Stimulated activated naive CD8-positive, alpha-beta T cell treated with anti-CD3 and anti-CD28 coated beads, Interleukin-15, Interleukin-2, amounts not matched to agents 100 U/mL and 50 U/mL, for 24 hours (primary cell): ENCODE results near the gene PCDH9.

Experiments
- ATAC-seq: fragments of 150-1000 bp; cut with Tn5 transposase; one replicate; pipeline ENCODE4 v1.10.0; 2021
- DNase-seq: peaks from one replicate; pipeline ENCODE4 v3.0.0; 2021

Gene PCDH9

GRCh38 chr13:66562054-66562453 lies 668.1 kb downstream of the PCDH9 start:
- ATAC-seq (no peak), DNase-seq (no peak)

GRCh38 chr13:66560991-66561390 lies 669.1 kb downstream of the PCDH9 start:
- ATAC-seq, result no peak
- no peak for DNase-seq

DNA sequence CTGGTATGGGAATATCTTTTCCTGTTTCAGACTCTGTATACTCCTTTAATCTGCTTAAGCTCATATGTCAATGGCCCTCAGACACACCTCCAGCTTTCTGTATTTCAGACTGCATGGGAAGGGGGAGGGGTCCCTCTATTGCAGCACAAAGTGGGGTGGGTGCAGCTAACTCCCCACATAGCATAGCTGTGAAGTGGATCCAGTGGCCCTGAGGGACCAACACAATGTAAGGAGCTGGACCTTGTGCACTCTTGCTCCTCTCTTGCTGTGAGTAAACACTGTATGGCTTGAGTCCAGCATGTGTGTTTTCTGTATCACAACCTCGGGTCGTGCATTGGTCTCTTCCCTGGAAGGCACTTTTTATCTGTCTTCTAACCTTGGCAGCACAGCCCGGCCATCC lies 669.9 kb downstream of the PCDH9 start:
- no peak for ATAC-seq

GRCh38 chr13:66559093-66559492 lies 671.0 kb downstream of the PCDH9 start:
- ATAC-seq, result no peak
- DNase-seq, result no peak

More for the DNA sequence above, 669.9 kb downstream of the PCDH9 start:
- DNase-seq, result no peak

DNA sequence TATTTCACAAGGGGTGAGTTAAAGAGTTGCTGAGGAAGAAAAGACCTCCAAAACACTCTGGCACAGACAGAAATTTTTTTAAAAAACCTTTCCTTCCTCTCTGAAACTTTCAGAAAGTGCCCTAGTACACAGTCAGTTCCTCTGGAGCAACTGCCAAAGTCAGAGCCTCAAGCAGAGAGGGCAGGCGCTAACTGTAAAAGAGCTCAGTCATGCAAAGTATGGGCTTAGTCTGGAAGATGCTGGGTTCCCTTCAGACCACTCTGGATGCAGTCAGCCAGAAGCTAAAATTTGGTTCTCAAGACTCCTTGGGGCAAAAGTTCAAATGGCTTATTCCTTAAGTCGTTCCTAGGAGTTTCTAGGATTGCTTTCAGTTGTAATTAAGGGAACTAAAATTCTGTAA lies 671.6 kb downstream of the PCDH9 start:
- peak; percentile 32 for ATAC-seq
- no peak for DNase-seq

- ATAC-seq, result no peak
- DNase-seq, result no peak
These were observed 672.8 kb downstream of the PCDH9 start for GRCh38 chr13:66557357-66557756.

DNA sequence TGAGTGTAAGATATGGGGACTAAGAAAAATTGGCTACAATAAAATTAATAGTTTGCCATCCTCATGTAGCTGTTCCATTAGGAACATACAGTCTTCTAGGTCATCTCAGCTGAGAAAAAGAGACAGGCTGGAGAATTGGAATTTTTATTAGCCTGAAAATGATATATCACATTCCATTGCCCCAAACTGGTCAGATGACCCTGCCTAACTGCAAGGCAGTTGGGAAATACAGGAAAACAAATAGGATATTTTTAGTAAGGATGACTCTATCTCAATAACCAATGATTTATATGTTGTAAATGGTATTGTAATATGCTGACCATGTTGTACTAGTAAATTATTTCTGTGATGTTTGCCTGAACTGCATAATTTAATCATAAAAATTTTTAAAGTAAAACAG lies 673.8 kb downstream of the PCDH9 start:
- ATAC-seq (no peak), DNase-seq (no peak)

DNA sequence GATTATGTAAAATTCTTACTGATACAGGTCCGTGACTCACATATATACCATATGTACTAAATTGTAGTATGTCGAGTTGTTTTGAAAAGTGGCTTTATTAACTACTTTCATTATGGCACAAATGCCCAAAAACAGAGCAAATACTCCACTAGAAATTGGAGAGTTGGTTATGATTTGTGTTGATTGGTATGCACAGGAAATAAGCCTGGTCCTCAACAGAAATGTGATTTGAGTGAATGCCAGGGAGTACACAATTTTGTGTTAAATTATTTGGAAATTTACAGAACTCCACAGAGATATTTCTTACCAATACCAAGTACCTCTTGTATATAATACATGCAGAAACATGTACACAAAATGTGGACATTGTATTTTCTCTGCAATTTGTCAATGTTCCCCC lies 676.7 kb downstream of the PCDH9 start:
- ATAC-seq, result no peak
- no peak for DNase-seq

GRCh38 chr13:66551128-66551527 lies 679.0 kb downstream of the PCDH9 start:
- ATAC-seq (no peak), DNase-seq (no peak)

- no peak for ATAC-seq
- no peak for DNase-seq
These were observed 682.5 kb downstream of the PCDH9 start for GRCh38 chr13:66547685-66548084.

GRCh38 chr13:66546534-66547379 lies 683.4 kb downstream of the PCDH9 start:
- ATAC-seq (no peak), DNase-seq (no peak)

GRCh38 chr13:66543780-66544179 lies 686.4 kb downstream of the PCDH9 start:
- ATAC-seq, result no peak
- no peak for DNase-seq

GRCh38 chr13:66537417-66537816 lies 692.7 kb downstream of the PCDH9 start:
- DNase-seq (no peak), ATAC-seq (no peak)

GRCh38 chr13:66536746-66537145 lies 693.4 kb downstream of the PCDH9 start:
- no peak for DNase-seq
- no peak for ATAC-seq

DNA sequence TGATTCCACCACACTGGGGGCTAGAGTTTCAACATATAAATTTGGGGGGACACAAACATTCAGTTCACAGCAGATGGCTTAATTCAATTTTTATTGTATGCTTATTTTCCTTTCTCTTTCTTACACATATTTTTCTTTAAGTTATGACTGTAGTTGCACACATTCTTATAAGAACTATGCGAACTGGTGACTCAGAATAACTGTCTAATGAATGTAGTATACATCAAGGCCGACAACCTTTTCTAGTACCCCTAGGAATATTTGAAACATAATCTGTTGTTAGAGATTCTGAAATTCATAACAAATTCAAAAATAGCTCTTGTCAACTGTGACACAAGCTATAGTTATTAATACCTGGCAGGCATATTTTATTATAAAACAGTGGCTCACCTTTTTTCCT lies 695.6 kb downstream of the PCDH9 start:
- no peak for DNase-seq

GRCh38 chr13:66532845-66533244 lies 697.3 kb downstream of the PCDH9 start:
- DNase-seq (no peak), ATAC-seq (no peak)

More for the DNA sequence above, 695.6 kb downstream of the PCDH9 start:
- no peak for ATAC-seq

DNA sequence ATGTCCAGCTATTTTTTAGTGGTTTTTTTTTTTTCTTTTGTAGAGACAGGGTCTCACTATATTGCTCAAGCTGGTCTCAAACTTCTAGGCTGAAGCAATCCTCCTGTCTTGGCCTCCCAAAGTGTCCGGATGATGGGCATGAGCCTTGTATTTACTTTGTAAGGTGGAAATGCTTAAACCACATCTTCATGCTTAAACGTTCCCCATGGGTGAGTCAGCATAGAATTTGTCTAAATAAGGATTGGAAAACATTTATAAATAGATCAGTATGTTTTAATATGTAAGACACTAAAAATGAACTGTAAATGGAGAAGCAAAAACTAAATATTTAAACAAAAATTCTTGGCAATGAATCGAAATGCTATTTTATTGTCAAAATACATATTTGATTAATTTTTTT lies 698.0 kb downstream of the PCDH9 start:
- ATAC-seq (no peak), DNase-seq (no peak)

GRCh38 chr13:66530686-66531085 lies 699.5 kb downstream of the PCDH9 start:
- no peak for DNase-seq
- no peak for ATAC-seq

- ATAC-seq (no peak), DNase-seq (no peak)
These were observed 700.0 kb downstream of the PCDH9 start for GRCh38 chr13:66530158-66530557.

- ATAC-seq (no peak), DNase-seq (no peak)
These were observed 701.1 kb downstream of the PCDH9 start for GRCh38 chr13:66528944-66529576.

GRCh38 chr13:66528180-66528579 lies 702.0 kb downstream of the PCDH9 start:
- no peak for ATAC-seq
- no peak for DNase-seq

DNA sequence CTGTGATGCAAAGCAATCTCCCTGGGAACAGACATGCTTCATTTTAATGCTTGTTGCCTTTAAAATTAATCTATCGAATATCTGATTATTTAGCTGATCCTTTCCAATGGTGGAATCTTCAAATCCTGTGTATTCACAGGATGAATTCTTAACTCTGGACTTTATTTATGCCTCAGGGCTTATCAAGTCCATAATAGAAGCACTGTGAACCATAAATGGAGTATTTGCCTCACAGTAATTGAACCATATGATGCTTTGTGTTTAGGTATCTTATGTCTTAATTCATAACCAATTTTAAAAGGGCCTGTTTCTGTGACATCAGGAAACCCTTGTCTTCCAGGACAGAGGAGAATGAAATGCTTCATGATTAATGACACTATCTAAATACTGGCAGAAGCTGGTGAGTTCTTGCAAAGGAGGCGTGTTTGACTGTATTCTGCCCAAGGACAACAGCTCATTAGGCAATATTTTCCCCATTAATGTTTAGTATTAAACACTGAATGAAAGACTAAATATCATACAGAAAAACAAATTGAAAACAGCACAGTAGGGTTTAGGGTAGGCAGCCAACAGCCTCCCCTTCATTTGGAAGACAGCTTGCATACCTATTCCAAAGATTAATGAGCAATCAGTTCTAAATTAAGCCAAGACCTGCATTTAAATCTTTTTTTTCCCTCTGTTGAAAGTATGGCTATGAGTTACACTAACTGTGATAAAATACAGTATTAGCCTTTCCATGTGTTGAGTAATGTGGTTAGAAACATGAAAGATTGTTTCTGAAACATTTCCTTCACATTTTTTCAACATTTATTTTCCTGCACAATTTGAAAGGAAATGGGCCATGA lies 709.4 kb downstream of the PCDH9 start:
- DNase-seq (no peak), ATAC-seq (no peak)

- DNase-seq (no peak), ATAC-seq (no peak)
These were observed 710.9 kb downstream of the PCDH9 start for GRCh38 chr13:66519259-66519658.
